Amniotic stem cell (primary cell): ENCODE results near the gene MED10.

Experiments used
- DNase-seq: peaks from one replicate; lab custom pipeline; 2025; lab: John Stamatoyannopoulos, UW

MED10 gene

DNA sequence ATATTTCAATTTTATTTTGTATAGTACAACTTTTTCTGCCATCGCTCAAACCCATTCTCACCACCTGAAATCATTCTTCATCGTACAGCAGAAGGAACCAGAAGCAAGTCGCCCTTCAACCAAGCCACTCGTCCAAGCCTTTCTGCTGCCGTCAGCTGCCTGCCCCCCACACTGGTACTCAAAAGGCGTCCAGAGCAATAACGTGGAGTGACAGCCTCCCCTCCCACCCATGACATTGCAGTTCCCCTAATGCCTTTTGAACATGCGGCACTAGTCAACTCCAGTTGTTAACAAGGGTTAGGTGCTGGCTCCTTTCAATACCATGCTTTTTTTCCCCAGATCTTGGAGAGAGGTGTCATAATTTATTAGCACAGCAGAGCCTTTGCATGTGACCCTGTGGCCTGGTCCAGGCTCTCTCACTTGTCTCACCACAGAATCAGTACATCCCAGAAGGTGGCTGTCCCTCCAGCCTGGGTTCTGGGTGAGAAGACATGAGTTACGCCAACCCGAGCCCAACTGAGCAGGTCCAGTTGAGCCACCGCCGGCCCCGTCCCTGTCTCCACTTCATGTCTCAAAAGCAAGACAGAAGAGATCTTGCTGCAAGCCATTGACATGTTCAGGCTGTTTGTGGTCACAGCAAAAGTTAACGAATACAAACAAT, 20.4 kb upstream of the MED10 start:
- DNase-seq = no peak

- no peak for DNase-seq
Measured at GRCh38 chr5:6397536-6398269, 19.4 kb upstream of the MED10 start.

DNA sequence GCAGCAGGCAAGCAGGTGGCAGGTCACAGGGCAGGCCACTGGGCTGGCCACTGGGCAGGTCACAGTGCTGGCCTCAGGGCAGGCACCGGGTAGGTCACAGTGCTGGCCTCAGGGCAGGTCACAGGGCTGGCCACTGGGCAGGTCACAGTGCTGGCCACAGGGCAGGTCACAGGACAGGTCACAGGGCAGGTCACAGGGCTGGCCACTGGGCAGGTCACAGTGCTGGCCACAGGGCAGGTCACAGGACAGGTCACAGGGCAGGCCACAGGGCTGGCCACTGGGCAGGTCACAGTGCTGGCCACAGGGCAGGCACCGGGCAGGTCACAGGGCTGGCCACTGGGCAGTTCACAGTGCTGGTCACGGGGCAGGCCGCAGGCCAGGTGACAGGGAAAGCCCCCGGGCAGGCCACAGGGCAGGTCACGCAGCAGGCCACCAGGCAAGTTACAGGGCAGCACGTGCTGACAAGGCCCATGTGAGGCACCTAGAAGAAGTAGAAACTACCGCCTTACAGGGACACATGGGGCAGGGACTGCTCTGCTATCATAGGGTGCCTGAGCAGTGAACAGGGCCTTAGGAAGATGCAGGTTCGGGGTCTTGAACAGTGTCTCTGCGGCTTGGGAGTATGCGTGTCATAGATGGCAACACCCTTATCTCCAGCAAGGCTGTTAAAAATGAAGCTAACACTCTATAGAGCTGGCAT, 18.6 kb upstream of the MED10 start:
- DNase-seq = no peak

DNA sequence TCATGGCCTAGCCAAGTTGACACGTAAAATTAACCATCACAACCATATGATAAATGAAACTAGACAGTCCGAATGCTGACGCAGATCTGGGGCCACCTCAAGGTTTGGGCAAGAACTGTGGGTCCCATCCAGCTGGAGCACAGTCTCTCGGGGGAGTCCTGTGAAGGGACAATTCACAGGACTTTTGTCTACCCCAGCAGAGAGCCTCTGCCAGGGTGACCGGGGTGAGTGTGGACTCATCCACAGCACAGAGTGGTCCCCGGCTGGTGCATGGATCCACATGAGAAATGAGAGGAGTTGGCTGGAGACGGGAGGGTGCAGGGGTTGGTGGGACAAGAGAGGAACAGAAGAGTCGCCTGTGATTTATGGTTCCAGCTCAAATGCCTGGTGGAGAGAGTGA, 17.7 kb upstream of the MED10 start:
- DNase-seq = no peak

DNA sequence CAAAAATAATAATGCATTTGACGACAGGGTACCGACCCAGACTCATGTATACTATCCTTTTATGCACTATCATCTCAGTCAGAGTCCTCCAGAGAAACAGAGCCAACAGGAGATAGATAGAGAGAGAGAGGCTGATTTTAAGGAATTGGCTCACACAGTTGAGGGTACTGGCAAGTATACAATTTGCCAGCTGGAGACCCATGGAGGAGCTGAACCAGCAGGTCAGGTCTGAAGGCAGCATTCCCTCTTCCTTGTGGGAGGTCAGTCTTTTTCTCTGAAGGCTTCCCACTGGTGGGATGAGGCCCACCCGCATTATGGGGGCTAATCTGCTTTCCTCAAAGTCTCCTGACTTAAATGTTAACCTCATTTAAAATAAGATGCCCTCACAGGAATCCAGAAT, 17.3 kb upstream of the MED10 start:
- no peak for DNase-seq

DNA sequence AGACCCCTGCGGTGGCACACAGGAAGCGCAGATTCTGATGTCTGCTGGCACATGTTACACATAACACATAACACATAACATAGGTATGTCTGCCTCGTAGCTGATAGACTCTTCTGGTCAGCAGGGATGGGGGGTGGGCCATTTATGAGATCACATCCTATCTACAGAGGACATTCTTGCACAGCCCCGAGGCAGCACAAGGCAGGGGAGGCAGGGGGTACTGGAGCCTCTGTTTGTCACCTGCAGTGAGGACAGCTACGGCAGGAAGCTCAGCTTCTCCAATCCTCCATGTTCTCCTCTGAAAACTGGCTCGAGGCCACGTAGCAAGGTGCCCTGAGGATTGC, 16.7 kb upstream of the MED10 start:
- no peak for DNase-seq

- DNase-seq = no peak
Measured at GRCh38 chr5:6394429-6395101, 16.2 kb upstream of the MED10 start.

- no peak for DNase-seq
Measured at GRCh38 chr5:6393596-6394194, 15.3 kb upstream of the MED10 start.

DNA sequence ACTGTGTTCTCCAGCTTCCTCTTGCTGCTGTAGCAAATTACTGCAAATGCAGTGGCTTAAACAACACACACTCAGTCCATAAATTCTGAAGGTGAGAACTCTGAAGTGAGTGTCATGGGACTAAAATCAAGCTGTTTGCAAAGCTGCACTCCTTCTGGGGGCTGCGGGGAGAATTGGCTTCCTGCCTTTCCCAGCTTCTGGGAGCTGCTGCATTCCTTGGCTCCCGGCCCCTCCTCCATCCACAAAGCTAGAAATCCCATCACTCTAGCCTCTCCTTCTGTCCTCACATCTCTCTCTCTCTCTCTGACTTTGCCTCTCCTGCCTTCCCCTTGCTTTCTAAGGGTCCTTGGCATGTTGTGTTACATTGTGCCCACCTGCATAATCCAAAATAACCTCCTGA, 14.2 kb upstream of the MED10 start:
- no peak for DNase-seq

DNA sequence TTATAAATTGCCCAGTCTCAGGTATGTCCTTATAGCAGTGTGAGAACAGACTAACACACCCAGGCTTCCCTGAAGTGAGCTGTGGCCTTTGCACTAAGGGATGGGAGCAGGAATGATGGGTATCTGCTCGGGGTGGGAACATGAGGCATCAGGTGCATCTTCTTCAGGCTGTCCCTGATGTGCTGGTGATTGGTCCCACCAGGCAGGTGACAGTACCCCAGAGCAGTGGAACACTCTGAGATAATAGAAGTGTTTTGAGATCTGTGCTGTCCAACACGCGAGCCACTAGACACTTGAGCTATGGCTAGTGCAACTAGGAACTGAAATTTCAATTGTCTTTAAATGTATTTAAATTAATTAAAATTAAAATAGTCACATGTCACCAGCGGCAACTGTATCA, 12.8 kb upstream of the MED10 start:
- no peak for DNase-seq

- no peak for DNase-seq
Measured at GRCh38 chr5:6389946-6390530, 11.7 kb upstream of the MED10 start.

- DNase-seq = no peak
Measured at GRCh38 chr5:6389397-6389796, 11.1 kb upstream of the MED10 start.

- DNase-seq = no peak
Measured at GRCh38 chr5:6387970-6388369, 9.6 kb upstream of the MED10 start.

GRCh38 chr5:6386271-6386670, 7.9 kb upstream of the MED10 start:
- DNase-seq = no peak

GRCh38 chr5:6384856-6385255, 6.5 kb upstream of the MED10 start:
- DNase-seq = no peak

GRCh38 chr5:6383376-6383775, 5.0 kb upstream of the MED10 start:
- no peak for DNase-seq

GRCh38 chr5:6379246-6379645, 899 bp upstream of the MED10 start:
- DNase-seq = no peak

DNA sequence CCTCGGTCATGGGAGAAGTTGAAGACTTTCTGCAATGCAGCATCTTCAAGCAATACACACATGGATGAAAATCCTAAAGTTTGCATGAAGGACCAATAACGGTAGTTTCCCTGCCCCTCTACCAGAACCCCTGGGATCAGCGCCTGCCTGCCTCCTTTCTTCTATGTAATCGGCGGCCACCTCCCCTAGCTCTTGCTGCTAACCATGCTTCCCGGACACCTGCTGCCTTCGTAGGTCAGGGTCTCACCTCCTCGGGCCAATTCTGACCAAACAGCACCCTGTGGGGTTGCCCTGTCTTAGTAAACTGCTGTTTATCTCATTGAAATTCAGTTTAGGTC, 388 bp upstream of the MED10 start:
- DNase-seq = no peak

DNA sequence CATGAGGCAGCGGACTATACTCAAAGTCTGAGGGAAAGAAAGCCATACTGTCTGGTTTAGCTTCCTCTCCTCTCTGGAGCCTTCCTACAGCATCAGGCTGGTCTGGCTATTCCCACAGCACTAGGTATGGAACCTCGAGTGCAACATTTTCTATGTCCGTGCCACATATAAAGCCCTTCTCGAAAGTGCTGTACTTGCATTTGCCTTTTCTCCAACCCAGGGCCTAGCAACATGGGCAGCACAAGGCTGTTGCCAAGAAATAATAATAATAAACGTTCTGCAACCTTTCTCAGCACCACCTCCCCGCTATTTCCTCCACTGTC, 804 bp downstream of the MED10 start:
- DNase-seq = no peak

- DNase-seq = no peak
Measured at GRCh38 chr5:6376974-6377520, 1.3 kb downstream of the MED10 start.

GRCh38 chr5:6373081-6373846, 5.1 kb downstream of the MED10 start:
- DNase-seq = no peak
